Chondrocyte (in vitro differentiated cells): Measurements from ENCODE around the gene PRR23A. TPM values are rescaled to one million over a fixed set of nuclear protein-coding genes. Genes with fewer than 3 reads are reported as not detected.
A peak's percentile ranks its signal among the peaks of the same experiment; 100 is the strongest.

ENCODE experiments used
- DNase-seq: peaks from one replicate; pipeline ENCODE4 v3.0.0; 2021; ENCODE audit warnings: mixed read lengths, low spot score
- H3K27ac Mint-ChIP-seq: one replicate; pipeline ENCODE4 v1.8.0; 2021; ENCODE audit warnings: mild to moderate bottlenecking, moderate library complexity, mixed read lengths; ENCODE audit not compliant: unreplicated experiment
- H3K27me3 Mint-ChIP-seq: 2 replicates; pipeline ENCODE4 v1.8.0; 2021; ENCODE audit warnings: low read depth, mixed read lengths
- H3K36me3 Mint-ChIP-seq: 2 replicates; pipeline ENCODE4 v1.8.0; 2021; ENCODE audit warnings: low read depth, mixed read lengths
- H3K4me1 Mint-ChIP-seq: 2 replicates; pipeline ENCODE4 v1.8.0; 2021; ENCODE audit warnings: low read depth, mild to moderate bottlenecking, mixed read lengths
- H3K4me3 Mint-ChIP-seq: one replicate; pipeline ENCODE4 v1.8.0; 2021; ENCODE audit warnings: mild to moderate bottlenecking, moderate library complexity, mixed read lengths; ENCODE audit not compliant: unreplicated experiment
- H3K9me3 Mint-ChIP-seq: 2 replicates; pipeline ENCODE4 v1.8.0; 2021; ENCODE audit warnings: low read depth, mixed read lengths
- long read RNA-seq: library from polyadenylated mRNA; stranded (forward); transcript quantifications from one replicate; pipeline ENCODE4 v2.0.0, GENCODE V29; 2021
- total RNA-seq: library from RNA; stranded (reverse); gene quantifications from 3 replicates; pipeline ENCODE4 v1.2.1, GENCODE V29; 2021
- TF ChIP-seq, protein P1 (sequence below): fragments of 200-600 bp; sonication (generic); IDR thresholded peaks from 2 replicates; pipeline ENCODE4 v1.5.0; 2021; ENCODE audit warnings: antibody characterized with exemption, mild to moderate bottlenecking, moderate library complexity

PRR23A gene
- total RNA-seq, result not detected in 3 replicates
- long read RNA-seq, result 0 reads

DNA sequence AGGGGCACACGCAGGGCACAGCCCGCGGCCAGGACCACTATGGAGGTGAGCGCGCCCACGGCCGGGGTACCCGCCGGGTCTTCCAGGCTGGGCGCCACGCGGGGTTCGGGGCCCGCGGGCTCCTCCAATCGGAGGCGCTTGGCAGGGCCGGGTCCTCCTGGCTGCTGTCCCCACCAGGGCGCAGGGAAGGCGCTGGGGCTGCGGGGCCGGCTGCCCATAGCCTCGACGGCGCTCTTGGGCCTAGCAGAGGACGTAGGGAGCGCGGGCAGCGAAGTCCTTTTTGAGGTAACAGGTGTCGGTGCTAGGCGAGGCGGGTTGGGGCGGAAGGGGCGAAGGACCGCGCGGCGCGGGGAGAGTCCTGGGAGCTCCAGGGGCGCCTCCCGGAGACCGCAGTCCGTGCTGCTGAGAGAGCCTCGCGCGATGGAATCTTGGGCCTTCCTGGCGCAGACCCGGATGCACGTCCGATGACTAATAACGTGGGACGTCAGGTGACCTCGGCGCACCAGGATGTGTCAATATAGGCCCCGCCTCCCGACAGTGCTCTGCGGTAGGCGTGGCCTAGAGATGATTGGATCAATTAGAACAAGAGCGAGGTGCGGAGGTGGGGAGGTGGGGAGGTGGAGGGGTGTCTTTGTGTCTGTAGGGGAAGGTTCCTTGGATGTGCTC is at the start of gene PRR23A:
TSS of gene PRR23A (minus strand) at position 218 of the 666 bp plus-strand sequence. CDS start at position 218, 0 bp downstream.
- Mint-ChIP-seq H3K4me3 (no peak within 1 kb of the TSS), H3K9me3 (peaks cover 39% of the 10 kb centered on the region), H3K36me3 (peaks cover 3% of the 10 kb centered on the region), H3K4me1 (no peaks in the 10 kb centered on the region), H3K27me3 (no peaks in the 10 kb centered on the region), H3K27ac (no peak within 1 kb of the TSS)
- DNase-seq, result no peak
- TF ChIP-seq, protein P1, sequence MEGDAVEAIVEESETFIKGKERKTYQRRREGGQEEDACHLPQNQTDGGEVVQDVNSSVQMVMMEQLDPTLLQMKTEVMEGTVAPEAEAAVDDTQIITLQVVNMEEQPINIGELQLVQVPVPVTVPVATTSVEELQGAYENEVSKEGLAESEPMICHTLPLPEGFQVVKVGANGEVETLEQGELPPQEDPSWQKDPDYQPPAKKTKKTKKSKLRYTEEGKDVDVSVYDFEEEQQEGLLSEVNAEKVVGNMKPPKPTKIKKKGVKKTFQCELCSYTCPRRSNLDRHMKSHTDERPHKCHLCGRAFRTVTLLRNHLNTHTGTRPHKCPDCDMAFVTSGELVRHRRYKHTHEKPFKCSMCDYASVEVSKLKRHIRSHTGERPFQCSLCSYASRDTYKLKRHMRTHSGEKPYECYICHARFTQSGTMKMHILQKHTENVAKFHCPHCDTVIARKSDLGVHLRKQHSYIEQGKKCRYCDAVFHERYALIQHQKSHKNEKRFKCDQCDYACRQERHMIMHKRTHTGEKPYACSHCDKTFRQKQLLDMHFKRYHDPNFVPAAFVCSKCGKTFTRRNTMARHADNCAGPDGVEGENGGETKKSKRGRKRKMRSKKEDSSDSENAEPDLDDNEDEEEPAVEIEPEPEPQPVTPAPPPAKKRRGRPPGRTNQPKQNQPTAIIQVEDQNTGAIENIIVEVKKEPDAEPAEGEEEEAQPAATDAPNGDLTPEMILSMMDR, result no peak

DNA sequence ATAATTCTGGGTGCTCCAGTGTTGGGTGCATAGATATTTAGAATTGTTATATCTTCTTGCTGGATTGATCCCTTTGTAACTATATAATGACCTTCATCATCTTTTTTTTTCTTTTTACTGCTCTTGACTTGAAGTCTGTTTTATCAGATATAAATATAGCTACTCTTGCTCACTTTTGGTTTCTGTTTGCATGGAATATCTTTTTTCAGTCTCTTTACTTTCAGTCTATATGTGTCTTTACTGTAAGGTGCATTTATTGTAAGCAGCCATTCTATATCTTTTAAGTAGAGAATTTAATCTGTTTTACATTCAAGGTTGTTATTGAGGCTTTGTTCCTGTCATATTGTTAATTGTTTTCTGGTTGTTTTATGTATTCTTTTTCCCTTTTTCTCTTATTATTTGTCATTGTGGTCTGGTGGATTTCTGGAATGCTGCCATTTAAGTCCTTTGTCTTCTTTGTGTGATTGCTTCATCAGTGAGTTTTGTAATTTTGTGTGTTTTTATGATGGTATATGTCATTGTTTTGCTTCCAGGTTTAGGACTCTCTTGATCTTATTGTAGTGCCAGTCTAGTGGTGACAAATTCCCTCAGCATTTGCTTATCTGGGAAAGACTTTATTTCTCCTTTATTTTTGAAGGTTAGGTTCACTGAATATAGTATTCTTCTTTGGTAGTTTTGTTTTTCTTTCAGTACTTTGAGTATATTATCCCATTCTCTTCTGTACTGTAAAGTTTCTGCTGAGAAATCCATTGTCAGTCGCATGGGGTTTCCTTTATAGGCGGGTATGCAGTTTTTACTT is 46.9 kb upstream of the PRR23A start:
- H3K4me1 Mint-ChIP-seq, result no peaks in the 10 kb centered on the region
- no peaks in the 10 kb centered on the region for H3K36me3 Mint-ChIP-seq
- TF ChIP-seq, protein P1, result no peak
- no peak for DNase-seq
- no peak overlapping the region for H3K27ac Mint-ChIP-seq
- H3K4me3 Mint-ChIP-seq, result no peak overlapping the region
- peaks cover 28% of the 10 kb centered on the region for H3K9me3 Mint-ChIP-seq
- peaks cover 2% of the 10 kb centered on the region for H3K27me3 Mint-ChIP-seq

DNA sequence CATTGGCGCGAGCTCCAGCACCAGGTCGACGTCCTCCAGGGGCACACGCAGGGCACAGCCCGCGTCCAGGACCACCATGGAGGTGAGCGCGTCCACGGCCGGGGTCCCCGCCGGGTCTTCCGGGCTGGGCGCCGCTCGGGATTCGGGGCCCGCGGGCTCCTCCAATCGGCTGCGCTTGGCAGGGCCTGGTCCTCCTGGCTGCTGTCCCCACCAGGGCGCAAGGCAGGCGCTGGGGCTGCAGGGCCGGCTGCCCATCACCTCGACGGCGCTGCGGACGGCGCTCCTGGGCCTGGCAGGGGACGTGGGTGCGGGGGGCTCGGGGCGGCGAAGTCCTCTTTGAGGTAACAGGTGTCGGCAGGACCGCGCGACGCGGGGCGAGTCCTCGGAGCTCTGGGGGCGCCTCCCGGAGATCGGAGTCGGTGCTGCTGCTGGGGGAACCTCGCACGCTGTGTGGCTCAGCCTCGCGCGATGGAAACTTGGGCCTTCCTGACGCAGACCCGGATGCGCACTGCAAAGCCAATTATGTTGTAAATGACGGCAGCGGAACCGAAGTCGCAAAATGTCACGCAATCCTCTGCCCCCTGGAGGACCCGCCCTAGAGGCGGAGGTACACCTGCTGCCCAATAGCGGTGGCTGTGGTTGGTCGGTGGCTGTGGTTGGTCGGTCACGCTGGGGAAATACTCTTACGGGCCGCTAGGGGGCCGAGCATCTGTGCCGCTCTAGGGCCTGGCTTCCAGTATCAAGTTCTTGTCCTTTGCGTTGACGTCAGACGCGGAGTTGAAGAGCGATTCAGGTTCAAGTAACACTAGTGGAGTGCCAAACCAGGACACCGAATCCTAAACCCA is 38.5 kb upstream of the PRR23A start, which contains the start of gene PRR23C:
TSS of gene PRR23C (minus strand) at position 527 of the 845 bp plus-strand sequence. CDS start at position 255, 272 bp downstream.
- no peaks in the 10 kb centered on the region for H3K4me1 Mint-ChIP-seq
- H3K27ac Mint-ChIP-seq, result no peak within 1 kb of the TSS
- no peak within 1 kb of the TSS for H3K4me3 Mint-ChIP-seq
- no peak for DNase-seq
- no peaks in the 10 kb centered on the region for H3K36me3 Mint-ChIP-seq
- TF ChIP-seq, protein P1, result no peak
- peaks cover 21% of the 10 kb centered on the region for H3K9me3 Mint-ChIP-seq
- H3K27me3 Mint-ChIP-seq, result peaks cover 8% of the 10 kb centered on the region

DNA sequence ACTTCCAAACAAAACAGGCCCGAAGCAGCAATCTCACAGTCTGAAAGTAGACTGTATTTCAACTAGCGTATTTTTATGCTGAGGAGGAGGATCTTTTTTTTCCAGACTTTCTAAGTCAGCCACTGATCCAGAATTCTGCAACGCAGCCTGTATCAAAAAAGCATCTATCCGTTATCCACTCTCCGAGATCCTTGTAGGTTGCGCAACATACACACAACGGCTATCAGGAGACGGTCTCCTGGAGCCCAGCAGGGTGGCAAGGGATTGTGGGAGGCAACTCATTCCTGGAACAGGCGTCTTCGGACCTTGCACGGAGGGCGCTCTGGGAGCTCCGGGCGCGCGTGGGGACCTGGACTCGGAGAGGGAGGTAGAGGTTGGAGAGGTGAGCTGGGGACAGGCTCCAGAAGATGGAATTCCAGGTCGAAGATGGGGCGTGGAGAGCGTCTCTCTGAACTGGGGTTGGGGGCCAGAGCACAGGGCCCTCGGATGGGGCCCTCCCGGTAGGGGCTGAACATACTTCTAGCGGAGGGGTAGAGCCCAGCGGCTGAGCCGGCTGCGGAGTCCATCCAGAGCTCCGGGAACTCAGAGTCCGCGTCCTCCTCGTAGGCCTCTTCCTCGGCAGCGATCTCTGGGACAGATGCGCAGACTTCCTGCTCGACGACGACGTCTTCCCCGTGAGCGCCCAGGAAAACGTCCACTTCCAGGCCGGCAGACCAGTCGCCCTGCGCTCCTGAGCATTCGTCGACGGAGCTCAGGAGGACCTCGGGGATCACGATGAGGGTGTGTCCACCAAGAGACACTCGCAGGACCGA is 37.7 kb upstream of the PRR23A start:
- Mint-ChIP-seq H3K4me1 (no peaks in the 10 kb centered on the region), H3K4me3 (no peak overlapping the region), H3K27me3 (peaks cover 11% of the 10 kb centered on the region), H3K27ac (no peak overlapping the region), H3K9me3 (peaks cover 17% of the 10 kb centered on the region), H3K36me3 (no peaks in the 10 kb centered on the region)
- peak; percentile 88 for DNase-seq
- TF ChIP-seq, protein P1, result no peak
